ENCODE results near the gene ZBTB4. TPM values are rescaled to one million over a fixed set of nuclear protein-coding genes. Genes with fewer than 3 reads are reported as not detected.

Gene ZBTB4
- total RNA-seq, 1 donor from 2014 or later = 31.2 TPM

- no peaks in the 10 kb centered on the region for H3K36me3 ChIP-seq (ENCODE audit: insufficient read depth, low read length)
These were observed 62.3 kb downstream of the ZBTB4 start for GRCh38 chr17:7417056-7417655.

GRCh38 chr17:7416323-7416722, 63.1 kb downstream of the ZBTB4 start:
- Histone ChIP-seq H3K4me2 (ENCODE audit: low read length) (no peak overlapping the region), H3K4me3 (ENCODE audit: insufficient read depth, low read depth, low read length) (no peak overlapping the region), H3K9ac (ENCODE audit: low read length) (no peak overlapping the region), H3K4me1 (ENCODE audit: insufficient read depth, low read length) (peaks cover 8% of the 10 kb centered on the region), H2AFZ (ENCODE audit: low read depth, low read length) (no peak overlapping the region), H3K27ac (ENCODE audit: low read depth, low read length) (no peak overlapping the region), H4K20me1 (ENCODE audit: insufficient read depth, low read length) (peaks cover 19% of the 10 kb centered on the region), H3K9me3 (ENCODE audit: insufficient read depth, low read depth, low read length) (no peaks in the 10 kb centered on the region), H3K27me3 (ENCODE audit: insufficient read depth, low read length) (no peaks in the 10 kb centered on the region), H3K36me3 (ENCODE audit: insufficient read depth, low read length) (no peaks in the 10 kb centered on the region), H3K79me2 (ENCODE audit: insufficient read depth, low read length) (no peaks in the 10 kb centered on the region)
- Mint-ChIP-seq H3K4me3 (ENCODE audit: unreplicated experiment) (no peak overlapping the region), H3K4me1 (ENCODE audit: low read depth, unreplicated experiment) (peaks cover 4% of the 10 kb centered on the region), H3K27ac (ENCODE audit: unreplicated experiment) (no peak overlapping the region), H3K36me3 (ENCODE audit: low read depth, unreplicated experiment) (peaks cover 30% of the 10 kb centered on the region), H3K9me3 (ENCODE audit: unreplicated experiment) (no peaks in the 10 kb centered on the region), H3K27me3 (ENCODE audit: low read depth, unreplicated experiment) (no peaks in the 10 kb centered on the region)
- no peak for TF ChIP-seq EZH2 (IDR thresholded peaks at IDR 0.05; ENCODE audit: insufficient read depth, low read length)
- no peak for TF ChIP-seq CTCF (IDR thresholded peaks at IDR 0.05; ENCODE audit: insufficient read depth, low read depth, low read length)
- DNase-seq (ENCODE audit: low read depth) (no peak), FAIRE-seq (no peak)

More at GRCh38 chr17:7417056-7417655, 62.3 kb downstream of the ZBTB4 start:
- H3K4me2 ChIP-seq (ENCODE audit: low read length) = no peak overlapping the region
- H3K27ac ChIP-seq (ENCODE audit: low read depth, low read length) = no peak overlapping the region
- Mint-ChIP-seq H3K4me3 (ENCODE audit: unreplicated experiment) (no peak overlapping the region), H3K4me1 (ENCODE audit: low read depth, unreplicated experiment) (peaks cover 4% of the 10 kb centered on the region), H3K36me3 (ENCODE audit: low read depth, unreplicated experiment) (peaks cover 29% of the 10 kb centered on the region), H3K9me3 (ENCODE audit: unreplicated experiment) (no peaks in the 10 kb centered on the region), H3K27ac (ENCODE audit: unreplicated experiment) (no peak overlapping the region), H3K27me3 (ENCODE audit: low read depth, unreplicated experiment) (no peaks in the 10 kb centered on the region)
- no peak for DNase-seq (ENCODE audit: low read depth)
- H3K27me3 ChIP-seq (ENCODE audit: insufficient read depth, low read length) = no peaks in the 10 kb centered on the region
- TF ChIP-seq EZH2 (IDR thresholded peaks at IDR 0.05; ENCODE audit: insufficient read depth, low read length) = no peak
- TF ChIP-seq CTCF (IDR thresholded peaks at IDR 0.05; ENCODE audit: insufficient read depth, low read depth, low read length) = no peak
- no peaks in the 10 kb centered on the region for H3K9me3 ChIP-seq (ENCODE audit: insufficient read depth, low read depth, low read length)
- no peak overlapping the region for H3K4me3 ChIP-seq (ENCODE audit: insufficient read depth, low read depth, low read length)
- H2AFZ ChIP-seq (ENCODE audit: low read depth, low read length) = no peak overlapping the region
- FAIRE-seq = no peak
- no peaks in the 10 kb centered on the region for H3K79me2 ChIP-seq (ENCODE audit: insufficient read depth, low read length)
- peaks cover 8% of the 10 kb centered on the region for H3K4me1 ChIP-seq (ENCODE audit: insufficient read depth, low read length)
- peaks cover 19% of the 10 kb centered on the region for H4K20me1 ChIP-seq (ENCODE audit: insufficient read depth, low read length)
- H3K9ac ChIP-seq (ENCODE audit: low read length) = no peak overlapping the region

GRCh38 chr17:7415784-7416183, 63.6 kb downstream of the ZBTB4 start:
- FAIRE-seq = no peak
- Mint-ChIP-seq H3K4me1 (ENCODE audit: low read depth, unreplicated experiment) (peaks cover 4% of the 10 kb centered on the region), H3K9me3 (ENCODE audit: unreplicated experiment) (no peaks in the 10 kb centered on the region), H3K36me3 (ENCODE audit: low read depth, unreplicated experiment) (peaks cover 31% of the 10 kb centered on the region), H3K4me3 (ENCODE audit: unreplicated experiment) (no peak overlapping the region), H3K27ac (ENCODE audit: unreplicated experiment) (no peak overlapping the region), H3K27me3 (ENCODE audit: low read depth, unreplicated experiment) (no peaks in the 10 kb centered on the region)
- TF ChIP-seq EZH2 (IDR thresholded peaks at IDR 0.05; ENCODE audit: insufficient read depth, low read length) = no peak
- no peak for TF ChIP-seq CTCF (IDR thresholded peaks at IDR 0.05; ENCODE audit: insufficient read depth, low read depth, low read length)
- Histone ChIP-seq H3K9ac (ENCODE audit: low read length) (no peak overlapping the region), H3K4me2 (ENCODE audit: low read length) (no peak overlapping the region), H3K4me3 (ENCODE audit: insufficient read depth, low read depth, low read length) (no peak overlapping the region), H3K4me1 (ENCODE audit: insufficient read depth, low read length) (peaks cover 8% of the 10 kb centered on the region), H3K9me3 (ENCODE audit: insufficient read depth, low read depth, low read length) (no peaks in the 10 kb centered on the region), H2AFZ (ENCODE audit: low read depth, low read length) (no peak overlapping the region), H3K27ac (ENCODE audit: low read depth, low read length) (no peak overlapping the region), H3K27me3 (ENCODE audit: insufficient read depth, low read length) (no peaks in the 10 kb centered on the region), H4K20me1 (ENCODE audit: insufficient read depth, low read length) (peaks cover 19% of the 10 kb centered on the region), H3K79me2 (ENCODE audit: insufficient read depth, low read length) (no peaks in the 10 kb centered on the region), H3K36me3 (ENCODE audit: insufficient read depth, low read length) (no peaks in the 10 kb centered on the region)
- no peak for DNase-seq (ENCODE audit: low read depth)
